Bronchus fibroblast of lung (primary cell): ENCODE results near the gene SYT17. TPM values are rescaled to one million over a fixed set of nuclear protein-coding genes. Genes with fewer than 3 reads are reported as not detected.

ENCODE experiments used
- total RNA-seq: library from RNA; depleted of rRNA; stranded (reverse); fragments of >200 nt; gene quantifications from 2 replicates; pipeline ENCODE4 v1.2.3, GENCODE V29; 2015

The SYT17 gene, protein sequence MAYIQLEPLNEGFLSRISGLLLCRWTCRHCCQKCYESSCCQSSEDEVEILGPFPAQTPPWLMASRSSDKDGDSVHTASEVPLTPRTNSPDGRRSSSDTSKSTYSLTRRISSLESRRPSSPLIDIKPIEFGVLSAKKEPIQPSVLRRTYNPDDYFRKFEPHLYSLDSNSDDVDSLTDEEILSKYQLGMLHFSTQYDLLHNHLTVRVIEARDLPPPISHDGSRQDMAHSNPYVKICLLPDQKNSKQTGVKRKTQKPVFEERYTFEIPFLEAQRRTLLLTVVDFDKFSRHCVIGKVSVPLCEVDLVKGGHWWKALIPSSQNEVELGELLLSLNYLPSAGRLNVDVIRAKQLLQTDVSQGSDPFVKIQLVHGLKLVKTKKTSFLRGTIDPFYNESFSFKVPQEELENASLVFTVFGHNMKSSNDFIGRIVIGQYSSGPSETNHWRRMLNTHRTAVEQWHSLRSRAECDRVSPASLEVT
- total RNA-seq = 0.30 and 0.84 TPM in 2 replicates

GRCh38 chr16:19167710-19168370 lies at the start of gene SYT17:
Gene SYT17 (plus strand): TSS chr16:19168240. CDS start chr16:19168647, 407 bp downstream.

DNA sequence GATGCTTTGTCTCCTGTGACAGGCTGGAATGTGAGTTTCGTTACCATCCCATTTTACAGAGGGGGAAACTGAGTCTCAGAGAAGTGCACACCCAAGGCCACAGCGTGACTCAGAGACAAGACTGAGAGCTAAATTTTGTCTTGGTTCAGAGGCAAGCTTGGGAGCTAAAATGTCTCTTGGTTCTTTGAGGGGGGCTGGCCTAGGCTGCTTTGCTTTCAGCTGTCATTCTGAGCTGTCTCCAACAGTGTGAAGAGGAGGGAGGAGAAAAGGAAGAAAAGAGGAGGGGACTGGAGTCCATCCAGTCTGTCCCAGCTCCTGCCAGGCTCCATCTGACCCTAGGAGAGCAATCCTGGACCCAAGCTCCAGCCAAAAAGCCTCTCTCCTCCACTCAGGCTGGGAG lies 117.4 kb downstream of the SYT17 start, which contains the start of gene CLEC19A:
Gene CLEC19A, plus strand, starts transcription at position 301 of the 400 bp plus-strand sequence. CDS start 121 bp downstream, outside the sequence.

Other genes starting within 250 kb of the SYT17 start
- gene SMG1, start 241.8 kb upstream of the SYT17 start, total RNA-seq = 12.3 and 16.1 TPM in 2 replicates
- 0.15 and 0.34 TPM in 2 replicates for gene TMC7, start 184.3 kb upstream of the SYT17 start, total RNA-seq
- gene COQ7, start 100.6 kb upstream of the SYT17 start, total RNA-seq = 6.9 and 16.8 TPM in 2 replicates
- 14.4 and 18.8 TPM in 2 replicates for gene ITPRIPL2, start 54.3 kb upstream of the SYT17 start, total RNA-seq
- not detected in 2 replicates for gene CLEC19A, start 117.5 kb downstream of the SYT17 start, total RNA-seq
- not detected in 2 replicates for gene TMC5, start 249.6 kb downstream of the SYT17 start, total RNA-seq